ENCODE measurements around the gene NOP9.
A peak's percentile ranks its signal among the peaks of the same experiment; 100 is the strongest.

Gene NOP9

GRCh38 chr14:24343795-24344660 is 44.4 kb downstream of the NOP9 start:
- no peaks in the 10 kb centered on the region for H3K27me3 ChIP-seq (ENCODE audit: insufficient read depth, low read depth, severe bottlenecking)
- TF ChIP-seq CTCF (IDR thresholded peaks at IDR 0.05; ENCODE audit: low read depth, low read length), result no peak

DNA sequence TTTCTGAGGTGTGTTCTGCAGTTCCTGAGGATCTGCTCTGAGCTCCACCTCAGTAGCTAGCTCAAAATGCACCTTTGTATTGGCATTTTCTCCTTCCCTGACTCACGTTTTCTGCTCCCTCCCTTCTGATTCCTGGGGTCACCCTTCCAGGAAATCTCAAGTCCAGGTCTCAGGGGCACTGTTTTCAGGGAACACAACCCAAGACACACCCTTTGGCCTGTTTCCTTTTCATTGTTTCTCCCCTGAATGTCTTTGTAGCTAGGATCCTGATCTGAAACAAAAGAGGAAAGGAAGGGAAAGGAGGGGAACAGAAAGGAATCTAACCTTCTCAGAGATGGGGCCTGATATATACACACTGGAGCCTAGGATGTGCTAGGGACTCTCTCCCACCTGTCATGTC is 47.5 kb downstream of the NOP9 start:
- DNase-seq, result no peak
- TF ChIP-seq CTCF (IDR thresholded peaks at IDR 0.05; ENCODE audit: low read depth, low read length), result no peak
- no peaks in the 10 kb centered on the region for H3K36me3 ChIP-seq
- H3K27me3 ChIP-seq (ENCODE audit: insufficient read depth, low read depth, severe bottlenecking), result no peaks in the 10 kb centered on the region
- no peak overlapping the region for H3K27ac ChIP-seq
- no peak overlapping the region for H3K4me3 ChIP-seq (ENCODE audit: low read depth, low read length)
- no peaks in the 10 kb centered on the region for H3K9me3 ChIP-seq (ENCODE audit: severe bottlenecking)

More at GRCh38 chr14:24343795-24344660, 44.4 kb downstream of the NOP9 start:
- DNase-seq, result no peak
- Histone ChIP-seq H3K27ac (no peak overlapping the region), H3K9me3 (ENCODE audit: severe bottlenecking) (no peaks in the 10 kb centered on the region), H3K4me3 (ENCODE audit: low read depth, low read length) (no peak overlapping the region), H3K36me3 (no peaks in the 10 kb centered on the region)

DNA sequence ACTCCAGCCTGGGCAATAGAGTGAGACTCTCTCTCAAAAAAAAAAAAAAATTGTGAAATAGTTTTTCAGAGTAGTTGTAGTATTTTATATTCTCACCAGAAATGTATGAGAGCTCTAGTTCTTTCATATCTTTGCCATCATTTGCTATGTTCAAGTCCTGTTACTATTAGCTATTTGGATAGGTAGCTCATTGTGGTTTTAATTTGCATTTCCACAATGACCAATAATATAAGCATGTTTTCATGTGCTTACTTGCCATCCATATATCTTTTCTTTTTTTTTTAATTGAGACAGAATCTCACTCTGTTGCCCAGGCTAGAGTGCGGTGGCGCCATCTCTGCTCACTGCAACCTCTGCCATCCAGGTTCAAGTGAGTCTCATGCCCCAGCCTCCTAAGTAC is 48.5 kb downstream of the NOP9 start:
- DNase-seq, result no peak
- Histone ChIP-seq H3K4me3 (ENCODE audit: low read depth, low read length) (no peak overlapping the region), H3K36me3 (no peaks in the 10 kb centered on the region), H3K27me3 (ENCODE audit: insufficient read depth, low read depth, severe bottlenecking) (no peaks in the 10 kb centered on the region), H3K27ac (no peak overlapping the region), H3K9me3 (ENCODE audit: severe bottlenecking) (no peaks in the 10 kb centered on the region)
- TF ChIP-seq CTCF (IDR thresholded peaks at IDR 0.05; ENCODE audit: low read depth, low read length), result no peak

DNA sequence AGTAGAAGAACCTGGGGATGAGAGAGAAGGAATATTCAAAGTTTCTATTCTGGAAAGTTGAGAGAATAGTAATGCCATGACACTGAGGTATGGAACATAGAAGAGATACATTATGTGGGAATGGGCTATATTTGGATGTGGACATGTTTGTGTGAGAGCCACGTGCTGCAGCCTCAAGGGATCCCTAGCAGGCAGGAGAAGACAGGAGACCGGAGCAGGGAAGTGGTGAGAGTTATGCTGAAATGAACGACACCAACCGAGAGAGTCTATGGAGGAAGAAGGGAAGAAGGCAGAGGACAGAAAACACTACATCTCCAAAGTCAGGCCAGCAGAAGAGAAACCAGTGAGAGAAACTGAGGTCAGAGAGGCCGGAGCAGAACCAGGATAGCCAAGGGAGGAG is 50.1 kb downstream of the NOP9 start:
- H3K36me3 ChIP-seq, result no peaks in the 10 kb centered on the region
- H3K4me3 ChIP-seq (ENCODE audit: low read depth, low read length), result no peak overlapping the region
- DNase-seq, result no peak
- no peaks in the 10 kb centered on the region for H3K9me3 ChIP-seq (ENCODE audit: severe bottlenecking)
- no peak for TF ChIP-seq CTCF (IDR thresholded peaks at IDR 0.05; ENCODE audit: low read depth, low read length)
- H3K27me3 ChIP-seq (ENCODE audit: insufficient read depth, low read depth, severe bottlenecking), result no peaks in the 10 kb centered on the region
- H3K27ac ChIP-seq, result no peak overlapping the region

DNA sequence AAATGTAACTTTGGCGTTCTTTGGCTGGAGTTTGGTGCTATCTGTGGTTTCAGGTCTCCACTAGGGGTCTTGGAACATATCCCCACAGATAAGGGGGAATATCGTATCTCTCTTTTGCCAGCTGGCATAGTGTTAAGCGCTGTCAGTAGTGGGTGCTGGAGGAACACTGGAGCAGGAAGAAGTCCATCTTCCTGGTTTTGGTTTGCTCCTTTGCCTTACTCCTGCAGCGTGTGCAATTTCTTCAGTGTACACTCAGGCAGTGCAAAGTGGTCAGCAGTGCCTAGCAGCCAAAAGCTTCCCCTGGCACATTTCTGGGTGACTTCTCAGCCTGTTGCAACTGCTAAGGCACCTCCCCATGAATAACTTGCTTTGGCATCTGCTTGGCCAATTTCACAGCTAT is 51.9 kb downstream of the NOP9 start:
- 0 out of 2 replicates have a peak, but pooled peaks have one; percentile 2 for TF ChIP-seq CTCF (IDR thresholded peaks at IDR 0.05; ENCODE audit: low read depth, low read length)
- Histone ChIP-seq H3K36me3 (no peaks in the 10 kb centered on the region), H3K4me3 (ENCODE audit: low read depth, low read length) (no peak overlapping the region), H3K9me3 (ENCODE audit: severe bottlenecking) (no peaks in the 10 kb centered on the region), H3K27ac (no peak overlapping the region), H3K27me3 (ENCODE audit: insufficient read depth, low read depth, severe bottlenecking) (no peaks in the 10 kb centered on the region)
- DNase-seq, result no peak
